Choroid plexus epithelial cell (primary cell): ENCODE results near the gene RNF5.
A peak's percentile ranks its signal among the peaks of the same experiment; 100 is the strongest.

Experiments used
- DNase-seq: peaks from one replicate; pipeline ENCODE4 v3.0.0-alpha.2; 2010; ENCODE audit warnings: low read depth
- H3K4me3 ChIP-seq: 2 replicates; pipeline ENCODE4 v1.5.1; 2011; ENCODE audit warnings: low read depth, mild to moderate bottlenecking, control low read depth, low read length, moderate library complexity
- CTCF ChIP-seq: conservative IDR thresholded peaks from 2 replicates; pipeline ENCODE4 v1.5.1; 2011; ENCODE audit warnings: low read depth, mild to moderate bottlenecking, control low read depth, inconsistent platforms, low read length, moderate library complexity

The RNF5 gene

GRCh38 chr6:32148289-32149091 is 29.7 kb upstream of the RNF5 start:
- peak; percentile 78 for DNase-seq
- TF ChIP-seq CTCF, result peak; percentile 45
- H3K4me3 ChIP-seq, result peak overlapping the region; percentile 47

- no peak for DNase-seq
- no peak for TF ChIP-seq CTCF
- H3K4me3 ChIP-seq, result peak overlapping the region; percentile 47
Measured at GRCh38 chr6:32149092-32149755, 29.0 kb upstream of the RNF5 start.

GRCh38 chr6:32149932-32150870 is 28.0 kb upstream of the RNF5 start:
- H3K4me3 ChIP-seq, result no peak overlapping the region
- no peak for TF ChIP-seq CTCF
- DNase-seq, result no peak

- H3K4me3 ChIP-seq, result peak overlapping the region; percentile 48
- TF ChIP-seq CTCF, result no peak
- no peak for DNase-seq
Measured at GRCh38 chr6:32151181-32151862, 26.9 kb upstream of the RNF5 start.

GRCh38 chr6:32151863-32152768 is 26.1 kb upstream of the RNF5 start, which contains the start of gene PRRT1:
TSS of gene PRRT1 (minus strand) at chr6:32151939. CDS start at chr6:32151827, 112 bp downstream.
- peak within 1 kb of the TSS; percentile 96 for H3K4me3 ChIP-seq
- no peak for DNase-seq
- TF ChIP-seq CTCF, result no peak
